Testis (tissue), 3 donors: ENCODE results near the gene ZNF524. TPM values are rescaled to one million over a fixed set of nuclear protein-coding genes. Genes with fewer than 3 reads are reported as not detected.
A peak's percentile ranks its signal among the peaks of the same experiment; 100 is the strongest.

Experiments
- DNase-seq: peaks from one replicate; pipeline ENCODE4 v3.0.0-alpha.2; 2019
- H3K27ac ChIP-seq, 2 donors: fragments of 200-600 bp; sonication (generic); one replicate each; pipeline ENCODE4 v1.5.1; 2019
- H3K27me3 ChIP-seq: fragments of 200-600 bp; sonication (generic); one replicate; pipeline ENCODE4 v1.5.1; 2019
- H3K36me3 ChIP-seq: fragments of 200-600 bp; sonication (generic); one replicate; pipeline ENCODE4 v1.5.1; 2017; ENCODE audit warnings: low read depth; ENCODE audit errors: missing control alignments
- H3K4me1 ChIP-seq: fragments of 200-600 bp; sonication (generic); one replicate; pipeline ENCODE4 v1.5.1; 2019
- H3K4me3 ChIP-seq, 2 donors: fragments of 200-600 bp; sonication (generic); one replicate each; pipeline ENCODE4 v1.5.1; 2017 to 2019
- H3K9me3 ChIP-seq: fragments of 200-600 bp; sonication (generic); one replicate; pipeline ENCODE4 v1.5.1; 2017
- POLR2A ChIP-seq: fragments of 450-650 bp; IDR thresholded peaks from one replicate; pipeline ENCODE4 v1.6.1; 2017; ENCODE audit warnings: antibody characterized with exemption, mild to moderate bottlenecking, moderate library complexity
- WGBS, 2 donors: methylation state at CpG; one replicate each; pipeline ENCODE4 v1.1.5; 2018; 5-methylcytosine and 5-hydroxymethylcytosine counted together
- intact Hi-C: fragments of 100-400 bp; cut with DNase I; formaldehyde crosslinking; loops from one replicate; pipeline ENCODE4 v1.15.1; 2023; ENCODE audit warnings: low total_unique reads
- polyA plus RNA-seq: library from polyadenylated mRNA; stranded (reverse); fragments of 350-450 nt; fragmentation: Illumina TruSeq; extraction: RNeasy Lipid Tissue Mini Kit (QIAGEN cat#74804); gene quantifications from one replicate; pipeline ENCODE4 v1.2.3, GENCODE V29; 2014; ENCODE audit warnings: low read depth, low replicate concordance; ENCODE audit not compliant: insufficient read depth
- total RNA-seq, 2 donors: library from RNA; depleted of rRNA; stranded (reverse); fragments of >200 nt; gene quantifications; one replicate each; pipeline ENCODE4 v1.2.3, GENCODE V29; 2016
- TF ChIP-seq, protein P1 (sequence below), 3 experiments: fragments of 450-650 bp in 2 of 3; fragments of 200-600 bp in 1 of 3; sonication (generic) in 1 of 3; IDR thresholded peaks; one replicate each; pipeline ENCODE4 v1.5.1; 2016 to 2019; ENCODE audit warnings: antibody characterized with exemption in 3 of 3, mild to moderate bottlenecking in 2 of 3, moderate library complexity in 1 of 3

Gene ZNF524
- total and polyA plus RNA-seq, 3 donors from 2014 or later, result 8.5 to 29.4 (median 25.0) TPM

DNA sequence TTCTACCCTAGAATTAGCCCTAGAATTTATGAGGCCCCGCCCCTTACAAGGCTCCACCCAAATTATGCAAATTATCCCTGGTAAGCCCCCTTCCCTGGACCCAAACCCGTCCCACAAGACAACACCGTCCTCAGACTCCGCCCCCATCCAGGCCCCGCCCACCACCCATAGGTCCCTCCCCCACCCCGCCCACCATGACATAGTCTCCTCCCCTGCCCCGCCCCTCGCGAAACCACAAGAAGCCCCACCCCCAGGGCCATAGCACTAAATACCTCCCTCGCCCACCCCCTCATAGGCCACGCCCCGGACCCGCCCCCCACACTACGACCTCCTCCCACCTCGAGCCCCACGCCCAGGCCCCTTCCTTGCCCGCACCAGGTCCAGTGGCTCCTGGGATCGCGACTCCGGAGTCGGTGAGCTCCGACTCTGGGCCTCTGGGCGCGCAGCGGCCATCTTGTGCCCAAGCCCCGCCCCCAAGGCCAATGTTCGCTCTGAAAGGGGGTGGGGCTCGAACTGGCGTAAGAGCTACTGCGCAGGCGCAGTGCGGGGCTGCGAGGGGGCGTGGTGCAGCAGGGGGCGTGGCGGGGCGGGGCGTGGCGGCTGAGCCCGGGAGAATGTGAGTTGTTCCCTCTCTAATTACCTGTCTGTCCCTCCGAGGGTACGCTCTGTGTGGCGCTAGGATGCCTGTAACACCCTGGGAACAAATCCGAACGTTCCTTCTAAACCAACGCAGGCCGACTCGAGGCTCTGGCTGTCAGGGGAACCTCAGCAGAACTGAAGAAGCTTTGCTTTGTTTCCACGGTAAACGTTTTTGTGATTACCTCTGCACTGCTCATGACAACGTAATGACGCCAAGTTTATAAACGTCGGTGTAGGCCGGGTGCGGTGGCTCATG lies 24.3 kb downstream of the ZNF524 start, which contains the start of gene ZNF784:
ZNF784 (minus strand) TSS at position 458 of the 895 bp plus-strand sequence; CDS start at position 453, 5 bp downstream.
- H3K27me3 ChIP-seq, result no peaks in the 10 kb centered on the region
- H3K27ac ChIP-seq, result peak within 1 kb of the TSS; percentile 99
- peaks cover 20% of the 10 kb centered on the region for H3K4me1 ChIP-seq
- no peaks in the 10 kb centered on the region for H3K36me3 ChIP-seq
- TF ChIP-seq, protein P1, sequence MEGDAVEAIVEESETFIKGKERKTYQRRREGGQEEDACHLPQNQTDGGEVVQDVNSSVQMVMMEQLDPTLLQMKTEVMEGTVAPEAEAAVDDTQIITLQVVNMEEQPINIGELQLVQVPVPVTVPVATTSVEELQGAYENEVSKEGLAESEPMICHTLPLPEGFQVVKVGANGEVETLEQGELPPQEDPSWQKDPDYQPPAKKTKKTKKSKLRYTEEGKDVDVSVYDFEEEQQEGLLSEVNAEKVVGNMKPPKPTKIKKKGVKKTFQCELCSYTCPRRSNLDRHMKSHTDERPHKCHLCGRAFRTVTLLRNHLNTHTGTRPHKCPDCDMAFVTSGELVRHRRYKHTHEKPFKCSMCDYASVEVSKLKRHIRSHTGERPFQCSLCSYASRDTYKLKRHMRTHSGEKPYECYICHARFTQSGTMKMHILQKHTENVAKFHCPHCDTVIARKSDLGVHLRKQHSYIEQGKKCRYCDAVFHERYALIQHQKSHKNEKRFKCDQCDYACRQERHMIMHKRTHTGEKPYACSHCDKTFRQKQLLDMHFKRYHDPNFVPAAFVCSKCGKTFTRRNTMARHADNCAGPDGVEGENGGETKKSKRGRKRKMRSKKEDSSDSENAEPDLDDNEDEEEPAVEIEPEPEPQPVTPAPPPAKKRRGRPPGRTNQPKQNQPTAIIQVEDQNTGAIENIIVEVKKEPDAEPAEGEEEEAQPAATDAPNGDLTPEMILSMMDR (IDR thresholded peaks at IDR 0.05), result no peak
- TF ChIP-seq POLR2A, result no peak
- H3K9me3 ChIP-seq, result no peaks in the 10 kb centered on the region
- intact Hi-C loops, result no loop called here
- H3K4me3 ChIP-seq, result peak within 1 kb of the TSS; percentile 60 to 73
- WGBS, 2 donors, result 0 to 2% methylated on average over 36 to 44 of the region's 56 CpGs
- DNase-seq, result peak; percentile 95

DNA sequence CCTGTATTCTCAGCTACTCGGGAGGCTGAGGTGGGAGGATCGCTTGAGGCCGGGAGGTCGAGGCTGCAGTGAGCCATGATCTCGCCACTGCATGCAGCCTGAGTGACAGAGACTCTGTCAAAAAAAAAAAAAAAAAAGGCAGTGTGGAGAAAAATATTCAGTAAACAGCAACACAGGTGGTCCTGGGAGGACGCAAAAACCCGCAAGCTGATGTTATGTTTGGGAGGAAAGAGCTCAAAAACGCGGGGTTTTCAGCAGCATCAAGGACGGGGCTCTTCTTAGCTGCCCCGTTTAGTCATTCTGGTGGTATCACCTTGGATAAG lies 24.9 kb downstream of the ZNF524 start:
- 29 to 31% methylated on average over 11 of the region's 11 CpGs for WGBS, 2 donors
- peaks cover 20% of the 10 kb centered on the region for H3K4me1 ChIP-seq
- H3K36me3 ChIP-seq, result no peaks in the 10 kb centered on the region
- no peaks in the 10 kb centered on the region for H3K27me3 ChIP-seq
- no peak for TF ChIP-seq POLR2A
- TF ChIP-seq, protein P1 (IDR thresholded peaks at IDR 0.05), result no peak
- H3K27ac ChIP-seq, result peak overlapping the region; percentile 99
- intact Hi-C loops, result no loop called here
- no peak for DNase-seq
- H3K9me3 ChIP-seq, result no peaks in the 10 kb centered on the region
- H3K4me3 ChIP-seq, result peak overlapping the region; percentile 60 to 73

DNA sequence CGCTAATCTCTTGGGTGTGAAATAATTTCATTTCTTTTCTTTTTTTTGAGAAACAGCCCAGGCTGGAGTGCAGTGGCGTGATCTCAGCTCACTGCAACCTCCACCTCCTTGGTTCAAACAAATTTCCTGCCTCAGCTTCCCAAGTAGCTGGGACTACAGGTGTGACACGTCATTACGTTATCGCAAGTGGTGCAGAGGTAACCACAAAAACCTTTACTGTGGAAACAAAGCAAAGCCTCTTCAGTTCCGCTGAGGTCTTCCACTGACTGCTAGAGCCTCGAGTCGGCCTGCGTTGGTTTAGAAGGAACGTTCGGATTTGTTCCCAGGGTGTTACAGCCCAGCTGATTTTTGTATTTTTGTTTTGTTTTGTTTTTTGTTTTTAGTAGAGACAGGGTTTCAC lies 26.3 kb downstream of the ZNF524 start:
- no peaks in the 10 kb centered on the region for H3K27me3 ChIP-seq
- TF ChIP-seq POLR2A, result no peak
- TF ChIP-seq, protein P1 (IDR thresholded peaks at IDR 0.05), result no peak
- H3K4me3 ChIP-seq, result no peak overlapping the region
- H3K9me3 ChIP-seq, result no peaks in the 10 kb centered on the region
- WGBS, 2 donors, result 93 to 96% methylated on average over 11 of the region's 11 CpGs
- no peak overlapping the region for H3K27ac ChIP-seq
- DNase-seq, result no peak
- intact Hi-C loops, result no loop called here
- no peaks in the 10 kb centered on the region for H3K36me3 ChIP-seq
- H3K4me1 ChIP-seq, result peaks cover 20% of the 10 kb centered on the region

DNA sequence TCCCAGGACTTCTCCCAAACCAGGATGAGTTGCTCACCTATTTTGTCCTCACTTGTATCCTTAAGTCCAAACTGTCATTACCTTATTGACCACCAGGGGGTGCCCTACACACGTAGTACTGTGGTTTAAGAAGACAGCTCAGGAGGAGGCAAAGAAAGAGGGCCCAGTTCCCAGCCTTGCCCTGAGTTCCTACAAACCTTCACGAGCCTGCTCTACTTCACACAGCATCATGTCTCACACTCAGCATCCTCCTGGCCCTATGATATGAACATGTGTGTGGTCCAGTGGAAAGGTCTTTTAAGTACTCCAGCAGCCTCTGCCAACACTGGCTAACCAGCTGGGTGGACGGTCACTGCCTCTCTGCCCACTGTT lies 32.4 kb downstream of the ZNF524 start:
- 20 to 33% methylated on average over 3 of the region's 3 CpGs for whole genome bisulfite sequencing, 2 donors
- TF ChIP-seq, protein P1 (IDR thresholded peaks at IDR 0.05), result peak; percentile 85 to 97 (median 95)
- no peak for TF ChIP-seq POLR2A
- intact Hi-C loops, result no loop called here

DNA sequence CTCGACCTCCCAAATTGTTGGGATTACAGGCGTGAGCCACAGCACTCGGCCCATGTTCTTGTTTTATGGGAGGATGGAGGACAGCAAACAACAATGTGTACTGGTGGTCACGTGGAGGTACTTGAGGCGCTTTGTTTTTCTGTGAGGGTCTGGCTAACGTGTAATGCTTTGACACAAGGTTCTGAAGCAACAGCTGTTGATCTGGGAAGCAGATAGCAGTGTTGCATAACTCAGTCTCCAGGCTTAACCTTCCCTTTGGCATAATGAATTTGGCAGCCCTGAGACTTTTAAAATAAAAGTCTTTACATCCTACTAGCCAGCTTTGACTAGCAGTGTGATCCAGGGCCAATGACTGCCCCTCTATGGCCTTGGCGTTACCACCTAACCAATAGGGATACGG lies 33.8 kb downstream of the ZNF524 start:
- no peak for DNase-seq
- 79 to 80% methylated on average over 8 of the region's 8 CpGs for WGBS, 2 donors
- intact Hi-C loops, result no loop called here
- Histone ChIP-seq H3K27me3 (no peaks in the 10 kb centered on the region), H3K9me3 (no peaks in the 10 kb centered on the region), H3K36me3 (no peaks in the 10 kb centered on the region), H3K4me1 (peaks cover 19% of the 10 kb centered on the region), H3K27ac (no peak overlapping the region), H3K4me3 (no peak overlapping the region)
- TF ChIP-seq, protein P1 (IDR thresholded peaks at IDR 0.05), result no peak

More for the DNA sequence above, 32.4 kb downstream of the ZNF524 start:
- Histone ChIP-seq H3K27me3 (no peaks in the 10 kb centered on the region), H3K36me3 (no peaks in the 10 kb centered on the region), H3K27ac (peak overlapping the region in 1 of 2 donors; percentile 41), H3K4me1 (peaks cover 19% of the 10 kb centered on the region), H3K9me3 (no peaks in the 10 kb centered on the region), H3K4me3 (no peak overlapping the region)
- peak; percentile 99 for DNase-seq
